MM.1S (cell line): ENCODE data around the gene RAPGEF2.

Source experiments
- DNase-seq: peaks from one replicate; pipeline ENCODE4 v3.0.0-alpha.2; 2015
- H2AFZ ChIP-seq: fragments of 300-600 bp; sonication (generic); 2 replicates; pipeline ENCODE4 v1.6.0; 2016; ENCODE audit warnings: antibody characterized with exemption, low read length
- H3F3A ChIP-seq: fragments of 300-600 bp; sonication (generic); 2 replicates; pipeline ENCODE4 v1.6.1; 2016; ENCODE audit warnings: mild to moderate bottlenecking, antibody characterized with exemption, low read length, moderate library complexity, mixed read lengths; ENCODE audit not compliant: insufficient read depth
- H3K27ac ChIP-seq: fragments of 300-600 bp; sonication (generic); 2 replicates; pipeline ENCODE4 v1.5.1; 2016; ENCODE audit warnings: mild to moderate bottlenecking, low read length
- H3K27me3 ChIP-seq: fragments of 300-600 bp; sonication (generic); replicated peaks from 2 replicates; pipeline ENCODE4 v1.6.0; 2016; ENCODE audit warnings: low read length; ENCODE audit not compliant: insufficient read depth
- H3K36me3 ChIP-seq: fragments of 300-600 bp; sonication (generic); replicated peaks from 2 replicates; pipeline ENCODE4 v1.6.1; 2016; ENCODE audit warnings: mild to moderate bottlenecking, low read length, mixed read lengths; ENCODE audit not compliant: insufficient read depth
- H3K4me1 ChIP-seq: fragments of 300-600 bp; sonication (generic); 2 replicates; pipeline ENCODE4 v1.6.1; 2016; ENCODE audit warnings: low read length, mixed read lengths
- H3K4me2 ChIP-seq: fragments of 300-600 bp; sonication (generic); 2 replicates; pipeline ENCODE4 v1.6.0; 2016; ENCODE audit warnings: low read depth, low read length
- H3K4me3 ChIP-seq: fragments of 300-600 bp; sonication (generic); 2 replicates; pipeline ENCODE4 v1.5.1; 2016; ENCODE audit warnings: low read length, mixed read lengths
- H3K79me2 ChIP-seq: fragments of 300-600 bp; sonication (generic); 2 replicates; pipeline ENCODE4 v1.6.1; 2016; ENCODE audit warnings: mixed run types, low read length, mixed read lengths
- H3K9ac ChIP-seq: fragments of 300-600 bp; sonication (generic); 2 replicates; pipeline ENCODE4 v1.6.1; 2016; ENCODE audit warnings: low read length, mixed read lengths
- H3K9me2 ChIP-seq: fragments of 300-600 bp; sonication (generic); replicated peaks from 2 replicates; pipeline ENCODE4 v1.6.1; 2016; ENCODE audit warnings: mild to moderate bottlenecking, low read length, mixed read lengths; ENCODE audit not compliant: insufficient read depth
- H3K9me3 ChIP-seq: fragments of 300-600 bp; sonication (generic); replicated peaks from 2 replicates; pipeline ENCODE4 v1.6.1; 2016; ENCODE audit warnings: mild to moderate bottlenecking, low read length, mixed read lengths; ENCODE audit not compliant: insufficient read depth
- H4K20me1 ChIP-seq: fragments of 300-600 bp; sonication (generic); 2 replicates; pipeline ENCODE4 v1.6.1; 2016; ENCODE audit warnings: mild to moderate bottlenecking, low read length, moderate library complexity, mixed read lengths; ENCODE audit not compliant: insufficient read depth
- EZH2 ChIP-seq: fragments of 300-600 bp; sonication (generic); optimal IDR thresholded peaks from 2 replicates; pipeline ENCODE3; 2017; ENCODE audit warnings: low read depth, mild to moderate bottlenecking, antibody characterized with exemption, low read length, mixed read lengths
- EZH2phosphoT487 ChIP-seq: fragments of 300-600 bp; sonication (generic); IDR thresholded peaks from 2 replicates; pipeline ENCODE4 v1.6.1; 2018; ENCODE audit warnings: antibody characterized with exemption, low read length
- TF ChIP-seq, protein P1 (sequence below): fragments of 300-600 bp; sonication (generic); IDR thresholded peaks from 2 replicates; pipeline ENCODE4 v1.5.1; 2016; ENCODE audit warnings: antibody characterized with exemption, low read length, mixed read lengths

RAPGEF2 gene

DNA sequence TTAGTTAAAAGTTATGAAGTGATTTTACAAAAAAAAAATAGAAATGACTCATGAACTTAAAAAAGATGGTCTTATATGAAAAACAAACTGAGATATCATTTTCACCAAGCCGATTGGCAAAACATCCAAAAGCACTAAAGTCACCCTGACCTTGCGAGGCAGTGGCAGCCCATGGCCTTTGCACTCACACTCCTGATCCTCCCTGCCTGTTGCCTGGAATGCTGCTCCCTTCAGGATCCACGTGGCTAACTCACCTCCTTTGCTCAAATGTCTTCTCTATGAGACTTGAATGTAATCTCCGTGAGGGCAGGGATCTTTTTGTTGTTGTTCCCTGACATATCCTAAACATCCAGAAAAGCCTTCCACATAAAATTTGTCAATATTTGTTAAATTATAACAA is 106.4 kb downstream of the RAPGEF2 start:
- no peaks in the 10 kb centered on the region for H3K9me2 ChIP-seq
- no peak overlapping the region for H3K9ac ChIP-seq
- no peak overlapping the region for H2AFZ ChIP-seq
- H3K4me3 ChIP-seq, result no peak overlapping the region
- H3K27ac ChIP-seq, result no peak overlapping the region
- no peaks in the 10 kb centered on the region for H3K9me3 ChIP-seq
- H3K4me2 ChIP-seq, result no peak overlapping the region
- peaks cover 10% of the 10 kb centered on the region; the same call in 1 of the 2 replicates for H3F3A ChIP-seq
- DNase-seq, result no peak
- H3K79me2 ChIP-seq, result no peaks in the 10 kb centered on the region
- TF ChIP-seq EZH2phosphoT487 (no peak), EZH2 (no peak)
- TF ChIP-seq, protein P1, sequence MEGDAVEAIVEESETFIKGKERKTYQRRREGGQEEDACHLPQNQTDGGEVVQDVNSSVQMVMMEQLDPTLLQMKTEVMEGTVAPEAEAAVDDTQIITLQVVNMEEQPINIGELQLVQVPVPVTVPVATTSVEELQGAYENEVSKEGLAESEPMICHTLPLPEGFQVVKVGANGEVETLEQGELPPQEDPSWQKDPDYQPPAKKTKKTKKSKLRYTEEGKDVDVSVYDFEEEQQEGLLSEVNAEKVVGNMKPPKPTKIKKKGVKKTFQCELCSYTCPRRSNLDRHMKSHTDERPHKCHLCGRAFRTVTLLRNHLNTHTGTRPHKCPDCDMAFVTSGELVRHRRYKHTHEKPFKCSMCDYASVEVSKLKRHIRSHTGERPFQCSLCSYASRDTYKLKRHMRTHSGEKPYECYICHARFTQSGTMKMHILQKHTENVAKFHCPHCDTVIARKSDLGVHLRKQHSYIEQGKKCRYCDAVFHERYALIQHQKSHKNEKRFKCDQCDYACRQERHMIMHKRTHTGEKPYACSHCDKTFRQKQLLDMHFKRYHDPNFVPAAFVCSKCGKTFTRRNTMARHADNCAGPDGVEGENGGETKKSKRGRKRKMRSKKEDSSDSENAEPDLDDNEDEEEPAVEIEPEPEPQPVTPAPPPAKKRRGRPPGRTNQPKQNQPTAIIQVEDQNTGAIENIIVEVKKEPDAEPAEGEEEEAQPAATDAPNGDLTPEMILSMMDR, result no peak
- H3K36me3 ChIP-seq, result no peaks in the 10 kb centered on the region
- H3K27me3 ChIP-seq, result peaks cover 6% of the 10 kb centered on the region; the same call in 1 of the 2 replicates
- 0 out of 2 replicates have a peak, but pooled peaks cover 5% of the 10 kb centered on the region for H4K20me1 ChIP-seq
- H3K4me1 ChIP-seq, result peaks cover 13% of the 10 kb centered on the region

DNA sequence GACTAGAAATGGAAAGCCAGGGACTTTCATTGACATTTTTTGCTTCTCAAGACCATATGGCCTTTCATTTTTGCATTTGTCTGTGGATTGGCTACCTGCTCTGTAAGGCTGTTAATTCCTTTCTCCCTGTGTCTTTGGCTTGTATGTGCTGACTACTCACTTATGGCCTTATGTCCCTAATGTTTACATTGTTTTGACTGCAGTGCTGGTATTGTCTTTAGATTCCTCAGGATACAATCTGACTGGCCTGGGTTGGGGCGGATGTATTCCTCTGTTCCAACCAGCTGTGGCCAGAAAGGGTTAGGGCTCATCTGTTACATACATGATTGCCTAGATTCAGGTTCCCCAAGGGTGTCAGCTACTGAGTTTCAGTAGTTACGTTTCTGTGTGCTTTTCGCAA is 108.1 kb downstream of the RAPGEF2 start:
- Histone ChIP-seq H3K9me3 (no peaks in the 10 kb centered on the region), H3K27me3 (no peaks in the 10 kb centered on the region), H3K4me3 (no peak overlapping the region), H2AFZ (no peak overlapping the region), H3K9me2 (no peaks in the 10 kb centered on the region), H3K4me1 (peaks cover 13% of the 10 kb centered on the region), H3K27ac (no peak overlapping the region), H3F3A (peaks cover 10% of the 10 kb centered on the region; the same call in 1 of the 2 replicates), H3K4me2 (no peak overlapping the region), H3K36me3 (no peaks in the 10 kb centered on the region), H3K79me2 (0 out of 2 replicates have a peak, but pooled peaks cover 4% of the 10 kb centered on the region), H3K9ac (no peak overlapping the region), H4K20me1 (0 out of 2 replicates have a peak, but pooled peaks cover 5% of the 10 kb centered on the region)
- TF ChIP-seq EZH2, result no peak
- TF ChIP-seq, protein P1, result no peak
- TF ChIP-seq EZH2phosphoT487, result no peak
- DNase-seq, result no peak

DNA sequence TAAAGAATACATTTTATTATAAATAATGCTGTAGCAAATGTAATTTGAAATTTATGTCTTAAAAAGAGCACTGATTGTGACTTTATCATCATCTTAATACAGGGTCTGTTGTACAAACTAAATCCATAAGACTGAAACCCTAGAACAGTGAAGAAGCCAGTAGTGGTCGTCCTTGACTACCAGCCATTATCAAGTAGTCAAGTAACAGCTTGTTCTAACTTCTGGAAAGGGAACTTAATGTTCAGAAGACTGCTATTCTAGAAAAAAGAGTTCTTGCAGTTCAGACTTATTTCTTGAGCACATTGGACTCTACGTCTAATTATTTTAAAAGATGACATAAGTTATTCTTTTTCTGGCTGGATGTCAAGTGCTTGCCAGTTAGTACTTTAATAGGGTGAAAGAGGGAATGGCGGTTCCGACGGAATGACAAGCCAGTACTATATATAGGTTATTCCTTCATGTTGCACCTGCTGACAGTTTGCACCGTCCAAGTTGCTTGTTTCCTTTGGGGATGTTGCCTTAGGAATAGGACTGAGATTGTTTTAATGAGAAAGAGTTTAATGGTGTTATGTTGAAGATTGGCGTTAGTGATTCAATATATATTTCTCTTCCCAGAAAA is 109.9 kb downstream of the RAPGEF2 start:
- no peaks in the 10 kb centered on the region for H3K27me3 ChIP-seq
- H3K4me1 ChIP-seq, result no peaks in the 10 kb centered on the region
- H3K36me3 ChIP-seq, result no peaks in the 10 kb centered on the region
- no peak for DNase-seq
- no peak overlapping the region for H3K27ac ChIP-seq
- H3K4me2 ChIP-seq, result no peak overlapping the region
- no peak overlapping the region for H2AFZ ChIP-seq
- no peaks in the 10 kb centered on the region for H3K9me2 ChIP-seq
- H3K4me3 ChIP-seq, result no peak overlapping the region
- no peaks in the 10 kb centered on the region for H3F3A ChIP-seq
- H3K9me3 ChIP-seq, result no peaks in the 10 kb centered on the region
- TF ChIP-seq, protein P1, result no peak
- no peak for TF ChIP-seq EZH2
- TF ChIP-seq EZH2phosphoT487, result no peak
- H4K20me1 ChIP-seq, result no peaks in the 10 kb centered on the region
- 0 out of 2 replicates have a peak, but pooled peaks cover 4% of the 10 kb centered on the region for H3K79me2 ChIP-seq
- H3K9ac ChIP-seq, result no peak overlapping the region
